Fibroblast of peridontal ligament (primary cell): ENCODE results near the gene PHF2.

ENCODE experiments used
- DNase-seq: peaks from one replicate; pipeline ENCODE4 v3.0.0-alpha.2; 2010; ENCODE audit errors: extremely low read depth

The PHF2 gene

GRCh38 chr9:93630806-93631411 is 54.5 kb downstream of the PHF2 start:
- no peak for DNase-seq

- DNase-seq = no peak
These were observed 57.3 kb downstream of the PHF2 start for GRCh38 chr9:93633492-93634221.

GRCh38 chr9:93634311-93635185 is 58.2 kb downstream of the PHF2 start:
- no peak for DNase-seq

- DNase-seq = no peak
These were observed 59.1 kb downstream of the PHF2 start for GRCh38 chr9:93635186-93636107.

GRCh38 chr9:93636172-93636661 is 59.8 kb downstream of the PHF2 start:
- DNase-seq = no peak

- no peak for DNase-seq
These were observed 60.3 kb downstream of the PHF2 start for GRCh38 chr9:93636667-93637066.

GRCh38 chr9:93637886-93638285 is 61.5 kb downstream of the PHF2 start:
- no peak for DNase-seq

- DNase-seq = no peak
These were observed 63.6 kb downstream of the PHF2 start for GRCh38 chr9:93640027-93640426.

GRCh38 chr9:93642961-93643360 is 66.6 kb downstream of the PHF2 start:
- peak; percentile 67 for DNase-seq

- DNase-seq = no peak
These were observed 68.2 kb downstream of the PHF2 start for GRCh38 chr9:93644397-93645088.

- no peak for DNase-seq
These were observed 68.9 kb downstream of the PHF2 start for GRCh38 chr9:93645149-93645889.

GRCh38 chr9:93645921-93646639 is 69.7 kb downstream of the PHF2 start:
- no peak for DNase-seq

- DNase-seq = no peak
These were observed 70.3 kb downstream of the PHF2 start for GRCh38 chr9:93646640-93647178.

GRCh38 chr9:93648181-93648580 is 71.8 kb downstream of the PHF2 start:
- no peak for DNase-seq

GRCh38 chr9:93648836-93649235 is 72.5 kb downstream of the PHF2 start:
- DNase-seq = no peak

- DNase-seq = no peak
These were observed 73.4 kb downstream of the PHF2 start for GRCh38 chr9:93649610-93650261.

GRCh38 chr9:93650448-93650847 is 74.1 kb downstream of the PHF2 start:
- no peak for DNase-seq

- DNase-seq = no peak
These were observed 75.2 kb downstream of the PHF2 start for GRCh38 chr9:93651521-93651950.
